EL (cell line): ENCODE results near the gene MAGEA2B.
"Not testable (repeated sequence)": the region's sequence is repeated elsewhere in the genome, so short reads cannot be mapped to it uniquely, and the experiment has no call there.

Experiments
- DNase-seq: peaks from one replicate; pipeline ENCODE4 v3.0.0-alpha.2; 2016

MAGEA2B gene

GRCh38 chrX:152758918-152759317, 44.5 kb downstream of the MAGEA2B start, which contains the start of gene CSAG3:
TSS of gene CSAG3 (plus strand) at chrX:152759218.
- not testable (repeated sequence) for DNase-seq

DNA sequence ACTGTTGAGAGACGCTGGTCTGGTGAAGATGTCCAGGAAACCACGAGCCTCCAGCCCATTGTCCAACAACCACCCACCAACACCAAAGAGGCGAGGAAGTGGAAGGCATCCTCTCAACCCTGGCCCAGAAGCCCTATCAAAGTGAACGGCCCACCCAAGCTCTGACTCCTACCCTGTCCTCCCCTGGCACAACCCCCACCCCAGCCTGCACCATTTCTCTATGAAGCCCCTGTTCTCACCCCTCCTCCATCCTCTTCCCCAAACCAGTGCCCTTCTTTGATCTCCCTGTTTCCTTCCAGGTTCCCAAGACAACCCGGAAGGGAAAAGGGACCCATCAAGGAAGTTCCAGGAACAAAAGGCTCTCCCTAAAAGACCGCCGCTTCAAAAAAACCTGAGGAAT, 45.1 kb downstream of the MAGEA2B start:
- DNase-seq = not testable (repeated sequence)

GRCh38 chrX:152761582-152761981, 47.2 kb downstream of the MAGEA2B start:
- not testable (repeated sequence) for DNase-seq

DNA sequence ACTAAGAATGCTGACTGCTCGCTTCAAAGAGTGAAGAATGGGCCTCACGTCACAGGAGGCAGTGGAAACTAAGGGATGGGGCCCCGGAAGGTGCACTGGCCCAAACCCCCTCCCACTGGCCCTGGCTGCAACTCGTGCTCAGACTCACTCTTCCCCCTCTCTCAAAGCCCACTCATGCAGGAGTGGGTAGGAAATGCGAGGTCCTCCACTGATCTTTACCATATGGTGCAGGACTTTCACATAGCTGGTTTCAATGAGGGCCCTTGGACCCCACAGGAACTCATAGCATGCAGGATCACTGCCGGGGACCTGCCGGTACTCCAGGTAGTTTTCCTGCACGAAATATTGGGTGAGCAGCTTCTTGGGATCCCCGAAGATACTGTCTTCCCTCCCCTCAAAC, 52.1 kb downstream of the MAGEA2B start:
- DNase-seq = not testable (repeated sequence)
